Neural cell (in vitro differentiated cells): Measurements from ENCODE around the gene APP. TPM values are rescaled to one million over a fixed set of nuclear protein-coding genes. Genes with fewer than 3 reads are reported as not detected.

Source experiments
- H2AFZ ChIP-seq: fragments of 200-600, 300-800 bp; sonication (generic), shearing (Covaris generic); 2 replicates; pipeline ENCODE4 v1.6.0; 2014; ENCODE audit warnings: low read depth, mild to moderate bottlenecking, antibody characterized with exemption, low read length, moderate library complexity
- H3F3A ChIP-seq: fragments of 200-600 bp; shearing (Covaris generic); 2 replicates; pipeline ENCODE4 v1.6.1; 2016; ENCODE audit warnings: mild to moderate bottlenecking, moderate library complexity, mixed read lengths, antibody characterized with exemption, low read length; ENCODE audit not compliant: insufficient read depth, poor library complexity, severe bottlenecking
- H3K27ac ChIP-seq: fragments of 200-600, 300-800 bp; sonication (generic), shearing (Covaris generic); 2 replicates; pipeline ENCODE4 v1.5.1; 2014; ENCODE audit warnings: mild to moderate bottlenecking, low read length, moderate library complexity
- H3K27me3 ChIP-seq: fragments of 300-800, 200-600 bp; sonication (generic), shearing (Covaris generic); 2 replicates; pipeline ENCODE4 v1.6.0; 2014; ENCODE audit warnings: mild to moderate bottlenecking, low read depth, low read length, moderate library complexity; ENCODE audit not compliant: insufficient read depth
- H3K36me3 ChIP-seq: fragments of 300-800, 200-600 bp; sonication (generic), shearing (Covaris generic); 2 replicates; pipeline ENCODE4 v1.5.1; 2014; ENCODE audit warnings: mild to moderate bottlenecking, antibody characterized with exemption, low read length, moderate library complexity; ENCODE audit not compliant: insufficient read depth
- H3K4me2 ChIP-seq: fragments of 300-800, 200-600 bp; sonication (generic), shearing (Covaris generic); 2 replicates; pipeline ENCODE4 v1.6.0; 2014; ENCODE audit warnings: mild to moderate bottlenecking, low read length
- H3K4me3 ChIP-seq: fragments of 300-800, 200-600 bp; sonication (generic), shearing (Covaris generic); 2 replicates; pipeline ENCODE4 v1.5.1; 2014; ENCODE audit warnings: mild to moderate bottlenecking, low read length, moderate library complexity
- H3K79me2 ChIP-seq: fragments of 200-600 bp; shearing (Covaris generic); replicated peaks from 2 replicates; pipeline ENCODE4 v1.6.0; 2014; ENCODE audit warnings: mild to moderate bottlenecking, low read length, moderate library complexity; ENCODE audit not compliant: insufficient read depth
- H3K9ac ChIP-seq: fragments of 300-800, 200-600 bp; sonication (generic), shearing (Covaris generic); 2 replicates; pipeline ENCODE4 v1.6.1; 2016; ENCODE audit warnings: mild to moderate bottlenecking, low read length, mixed read lengths
- H3K9me2 ChIP-seq: fragments of 200-600 bp; shearing (Covaris generic); 2 replicates; pipeline ENCODE4 v1.6.1; 2016; ENCODE audit warnings: mild to moderate bottlenecking, low read length, mixed read lengths; ENCODE audit not compliant: insufficient read depth
- H3K9me3 ChIP-seq: fragments of 200-600, 300-800 bp; sonication (generic), shearing (Covaris generic); 2 replicates; pipeline ENCODE4 v1.6.1; 2016; ENCODE audit warnings: mild to moderate bottlenecking, mixed run types, low read length, moderate library complexity, mixed read lengths
- H4K20me1 ChIP-seq: fragments of 200-600 bp; shearing (Covaris generic); 2 replicates; pipeline ENCODE4 v1.6.1; 2016; ENCODE audit warnings: mild to moderate bottlenecking, mixed run types; ENCODE audit not compliant: insufficient read depth
- EP300 ChIP-seq: fragments of 450-650 bp; conservative IDR thresholded peaks from 2 replicates; pipeline ENCODE4 v1.6.1; 2014; ENCODE audit warnings: antibody characterized with exemption, mild to moderate bottlenecking, moderate library complexity; ENCODE audit not compliant: poor library complexity, severe bottlenecking
- EZH2 ChIP-seq: fragments of 200-600, 300-800 bp; shearing (Covaris generic), sonication (generic); IDR thresholded peaks from 2 replicates; pipeline ENCODE4 v1.6.1; 2014; ENCODE audit warnings: antibody characterized with exemption, low read length, borderline replicate concordance, mild to moderate bottlenecking; ENCODE audit not compliant: insufficient read depth, poor library complexity, severe bottlenecking
- MXI1 ChIP-seq: fragments of 450-650 bp; conservative IDR thresholded peaks from 2 replicates; pipeline ENCODE4 v1.6.1; 2014; ENCODE audit warnings: antibody characterized with exemption, mild to moderate bottlenecking; ENCODE audit not compliant: poor library complexity, severe bottlenecking
- POLR2AphosphoS5 ChIP-seq: IDR thresholded peaks from 2 replicates; pipeline ENCODE4 v1.6.1; 2012
- RAD21 ChIP-seq: fragments of 450-650 bp; conservative IDR thresholded peaks from 2 replicates; pipeline ENCODE4 v1.6.1; 2014; ENCODE audit warnings: antibody characterized with exemption, mild to moderate bottlenecking, moderate library complexity
- SMC3 ChIP-seq: fragments of 450-650 bp; conservative IDR thresholded peaks from 2 replicates; pipeline ENCODE4 v1.6.1; 2014; ENCODE audit warnings: antibody characterized with exemption, mild to moderate bottlenecking, moderate library complexity; ENCODE audit not compliant: poor library complexity
- TAF1 ChIP-seq: IDR thresholded peaks from 2 replicates; pipeline ENCODE4 v1.6.1; 2012; ENCODE audit warnings: low read depth
- polyA plus RNA-seq: library from polyadenylated mRNA; depleted of rRNA; stranded (reverse); fragments of >200 nt; gene quantifications from 2 replicates; pipeline ENCODE4 v1.2.3, GENCODE V29; 2014
- TF ChIP-seq, protein P1 (sequence below): IDR thresholded peaks from 2 replicates; pipeline ENCODE4 v1.6.1; 2012; ENCODE audit warnings: borderline replicate concordance
- TF ChIP-seq, protein P2 (sequence below): fragments of 450-650 bp; IDR thresholded peaks from 2 replicates; pipeline ENCODE4 v1.5.1; 2014; ENCODE audit warnings: antibody characterized with exemption, mild to moderate bottlenecking, moderate library complexity; ENCODE audit not compliant: poor library complexity, severe bottlenecking

APP gene
- polyA plus RNA-seq, 1 donor from 2014 or later, result 470 TPM

DNA sequence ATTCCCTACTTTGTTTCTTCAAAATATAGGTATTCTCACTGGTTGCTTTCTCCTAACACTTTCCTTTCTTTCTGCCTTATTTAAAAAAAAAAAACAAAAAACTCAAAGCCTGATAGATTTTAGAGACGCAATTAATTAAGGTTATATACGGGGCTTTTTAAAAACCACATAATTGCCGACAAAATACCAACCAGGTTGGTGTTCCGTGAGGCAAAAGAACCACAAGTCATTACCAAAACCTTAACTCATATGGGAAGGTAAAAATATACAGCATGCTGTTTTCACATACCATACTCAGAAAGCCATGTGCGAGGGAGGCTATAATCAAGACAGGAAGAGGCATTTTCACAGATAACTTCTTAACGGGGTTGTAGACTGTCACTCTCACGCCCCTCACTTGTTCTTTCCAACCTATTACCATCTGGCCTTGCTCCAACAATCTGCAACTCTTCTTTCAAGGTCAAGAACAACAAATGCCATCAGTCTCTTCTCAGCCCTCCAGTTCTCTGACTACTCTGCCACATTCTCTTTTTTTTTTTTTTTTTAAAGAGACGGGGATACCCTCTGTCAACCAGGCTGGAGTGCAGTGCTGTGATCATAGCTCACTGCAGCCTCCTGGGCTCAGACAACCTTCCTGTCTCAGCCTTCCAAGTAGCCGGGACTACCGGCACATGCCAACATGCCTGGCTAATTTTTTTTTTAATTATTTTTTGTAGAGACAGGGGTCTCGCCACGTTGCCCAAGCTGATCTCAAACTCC is 102.6 kb downstream of the APP start:
- Histone ChIP-seq H3K4me2 (no peak overlapping the region), H3K9me2 (no peaks in the 10 kb centered on the region), H3K27ac (no peak overlapping the region), H4K20me1 (peaks cover 9% of the 10 kb centered on the region), H3K27me3 (no peaks in the 10 kb centered on the region), H3K36me3 (no peaks in the 10 kb centered on the region), H3F3A (no peaks in the 10 kb centered on the region), H2AFZ (no peak overlapping the region), H3K9ac (no peak overlapping the region), H3K4me3 (no peak overlapping the region), H3K79me2 (peaks cover 80% of the 10 kb centered on the region), H3K9me3 (no peaks in the 10 kb centered on the region)
- TF ChIP-seq EP300 (no peak), TAF1 (no peak), EZH2 (no peak), MXI1 (no peak), RAD21 (no peak), POLR2AphosphoS5 (no peak), SMC3 (no peak)
- TF ChIP-seq, protein P1, sequence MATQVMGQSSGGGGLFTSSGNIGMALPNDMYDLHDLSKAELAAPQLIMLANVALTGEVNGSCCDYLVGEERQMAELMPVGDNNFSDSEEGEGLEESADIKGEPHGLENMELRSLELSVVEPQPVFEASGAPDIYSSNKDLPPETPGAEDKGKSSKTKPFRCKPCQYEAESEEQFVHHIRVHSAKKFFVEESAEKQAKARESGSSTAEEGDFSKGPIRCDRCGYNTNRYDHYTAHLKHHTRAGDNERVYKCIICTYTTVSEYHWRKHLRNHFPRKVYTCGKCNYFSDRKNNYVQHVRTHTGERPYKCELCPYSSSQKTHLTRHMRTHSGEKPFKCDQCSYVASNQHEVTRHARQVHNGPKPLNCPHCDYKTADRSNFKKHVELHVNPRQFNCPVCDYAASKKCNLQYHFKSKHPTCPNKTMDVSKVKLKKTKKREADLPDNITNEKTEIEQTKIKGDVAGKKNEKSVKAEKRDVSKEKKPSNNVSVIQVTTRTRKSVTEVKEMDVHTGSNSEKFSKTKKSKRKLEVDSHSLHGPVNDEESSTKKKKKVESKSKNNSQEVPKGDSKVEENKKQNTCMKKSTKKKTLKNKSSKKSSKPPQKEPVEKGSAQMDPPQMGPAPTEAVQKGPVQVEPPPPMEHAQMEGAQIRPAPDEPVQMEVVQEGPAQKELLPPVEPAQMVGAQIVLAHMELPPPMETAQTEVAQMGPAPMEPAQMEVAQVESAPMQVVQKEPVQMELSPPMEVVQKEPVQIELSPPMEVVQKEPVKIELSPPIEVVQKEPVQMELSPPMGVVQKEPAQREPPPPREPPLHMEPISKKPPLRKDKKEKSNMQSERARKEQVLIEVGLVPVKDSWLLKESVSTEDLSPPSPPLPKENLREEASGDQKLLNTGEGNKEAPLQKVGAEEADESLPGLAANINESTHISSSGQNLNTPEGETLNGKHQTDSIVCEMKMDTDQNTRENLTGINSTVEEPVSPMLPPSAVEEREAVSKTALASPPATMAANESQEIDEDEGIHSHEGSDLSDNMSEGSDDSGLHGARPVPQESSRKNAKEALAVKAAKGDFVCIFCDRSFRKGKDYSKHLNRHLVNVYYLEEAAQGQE, result no peak
- TF ChIP-seq, protein P2, sequence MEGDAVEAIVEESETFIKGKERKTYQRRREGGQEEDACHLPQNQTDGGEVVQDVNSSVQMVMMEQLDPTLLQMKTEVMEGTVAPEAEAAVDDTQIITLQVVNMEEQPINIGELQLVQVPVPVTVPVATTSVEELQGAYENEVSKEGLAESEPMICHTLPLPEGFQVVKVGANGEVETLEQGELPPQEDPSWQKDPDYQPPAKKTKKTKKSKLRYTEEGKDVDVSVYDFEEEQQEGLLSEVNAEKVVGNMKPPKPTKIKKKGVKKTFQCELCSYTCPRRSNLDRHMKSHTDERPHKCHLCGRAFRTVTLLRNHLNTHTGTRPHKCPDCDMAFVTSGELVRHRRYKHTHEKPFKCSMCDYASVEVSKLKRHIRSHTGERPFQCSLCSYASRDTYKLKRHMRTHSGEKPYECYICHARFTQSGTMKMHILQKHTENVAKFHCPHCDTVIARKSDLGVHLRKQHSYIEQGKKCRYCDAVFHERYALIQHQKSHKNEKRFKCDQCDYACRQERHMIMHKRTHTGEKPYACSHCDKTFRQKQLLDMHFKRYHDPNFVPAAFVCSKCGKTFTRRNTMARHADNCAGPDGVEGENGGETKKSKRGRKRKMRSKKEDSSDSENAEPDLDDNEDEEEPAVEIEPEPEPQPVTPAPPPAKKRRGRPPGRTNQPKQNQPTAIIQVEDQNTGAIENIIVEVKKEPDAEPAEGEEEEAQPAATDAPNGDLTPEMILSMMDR, result no peak

DNA sequence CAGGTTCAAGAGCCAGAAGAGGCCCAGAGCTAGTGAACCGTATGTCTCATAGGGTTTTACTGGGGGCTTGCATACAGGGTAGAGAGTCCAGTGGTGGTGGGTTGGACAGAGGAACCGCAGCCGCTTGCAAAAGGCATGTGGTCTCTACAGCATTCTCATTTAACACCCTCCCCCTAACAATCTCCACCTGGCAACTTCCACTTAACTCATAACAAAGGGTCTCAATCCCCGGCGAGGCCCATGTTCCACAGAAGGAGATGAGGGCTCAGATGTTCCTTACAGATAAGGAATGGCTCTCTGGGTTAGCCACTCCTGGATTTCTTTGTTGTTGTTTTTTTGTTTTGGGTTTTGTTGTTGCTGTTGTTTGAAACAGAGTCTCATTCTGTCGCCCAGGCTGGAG is 106.1 kb downstream of the APP start:
- no peaks in the 10 kb centered on the region for H3K36me3 ChIP-seq
- no peaks in the 10 kb centered on the region for H3K9me2 ChIP-seq
- no peaks in the 10 kb centered on the region for H3K9me3 ChIP-seq
- peaks cover 6% of the 10 kb centered on the region for H4K20me1 ChIP-seq
- H3F3A ChIP-seq, result no peaks in the 10 kb centered on the region
- no peak overlapping the region for H3K9ac ChIP-seq
- H3K79me2 ChIP-seq, result peaks cover 69% of the 10 kb centered on the region
- H3K27me3 ChIP-seq, result no peaks in the 10 kb centered on the region
- no peak overlapping the region for H3K4me3 ChIP-seq
- no peak overlapping the region for H2AFZ ChIP-seq
- no peak overlapping the region for H3K27ac ChIP-seq
- TF ChIP-seq SMC3 (no peak), TAF1 (no peak), EZH2 (no peak), RAD21 (no peak), EP300 (no peak), POLR2AphosphoS5 (no peak), MXI1 (no peak)
- TF ChIP-seq, protein P2, result no peak
- TF ChIP-seq, protein P1, result no peak
- no peak overlapping the region for H3K4me2 ChIP-seq
